CD14-positive monocyte (primary cell): ENCODE results near the gene ZRANB1. TPM values are rescaled to one million over a fixed set of nuclear protein-coding genes. Genes with fewer than 3 reads are reported as not detected.
A peak's percentile ranks its signal among the peaks of the same experiment; 100 is the strongest.

Experiments
- DNase-seq, 3 donors: peaks; one replicate each; pipeline ENCODE4 v3.0.0-alpha.2; 2011 to 2022
- H2AFZ ChIP-seq: 2 replicates; pipeline ENCODE4 v1.6.0; 2012; ENCODE audit warnings: mild to moderate bottlenecking, low read depth, low read length, inconsistent platforms; ENCODE audit not compliant: insufficient read depth, poor library complexity, severe bottlenecking
- H3K27ac ChIP-seq, 2 donors: 1 replicate in 1 of 2; 2 replicates in 1 of 2; pipeline ENCODE4 v1.5.1; 2012 to 2013; ENCODE audit warnings: low read length in 2 of 2, control low read depth in 1 of 2, inconsistent platforms in 1 of 2, low read depth in 1 of 2, mild to moderate bottlenecking in 1 of 2
- H3K27me3 ChIP-seq, 2 donors: one replicate each; pipeline versions ENCODE4 v1.6.0 to v1.6.1; 2011 to 2013; ENCODE audit warnings: low read length in 2 of 2; ENCODE audit not compliant: control insufficient read depth in 2 of 2, insufficient read depth in 2 of 2
- H3K36me3 ChIP-seq, 2 donors: replicated peaks in 1 of 2; 1 replicate in 1 of 2; 2 replicates in 1 of 2; pipeline versions ENCODE4 v1.5.1 to v1.6.1; 2012 to 2013; ENCODE audit warnings: low read length in 2 of 2, control low read depth in 1 of 2, inconsistent platforms in 1 of 2, mild to moderate bottlenecking in 1 of 2; ENCODE audit not compliant: insufficient read depth in 2 of 2, control insufficient read depth in 1 of 2
- H3K4me1 ChIP-seq, 2 donors: 1 replicate in 1 of 2; 2 replicates in 1 of 2; pipeline versions ENCODE4 v1.5.1 to v1.6.1; 2012 to 2013; ENCODE audit warnings: low read length in 2 of 2, control low read depth in 1 of 2, inconsistent platforms in 1 of 2, mild to moderate bottlenecking in 1 of 2, moderate library complexity in 1 of 2; ENCODE audit not compliant: insufficient read depth in 2 of 2, control insufficient read depth in 1 of 2
- H3K4me2 ChIP-seq: replicated peaks from 2 replicates; pipeline ENCODE3; 2012; ENCODE audit warnings: low read length, moderate library complexity, mild to moderate bottlenecking; ENCODE audit not compliant: poor library complexity, severe bottlenecking; ENCODE audit errors: extremely low read depth
- H3K4me3 ChIP-seq, 3 experiments: fragments of 200-600 bp in 1 of 3; sonication (generic) in 1 of 3; replicated peaks in 1 of 3; 1 replicate in 2 of 3; 2 replicates in 1 of 3; pipeline ENCODE4 v1.5.1; 2011 to 2013; ENCODE audit warnings: low read length in 3 of 3, mild to moderate bottlenecking in 3 of 3, control low read depth in 2 of 3, low read depth in 2 of 3, inconsistent platforms in 1 of 3, moderate library complexity in 1 of 3
- H3K79me2 ChIP-seq: 2 replicates; pipeline ENCODE4 v1.6.0; 2012; ENCODE audit warnings: mild to moderate bottlenecking, control low read depth, inconsistent platforms, low read length, moderate library complexity; ENCODE audit not compliant: insufficient read depth
- H3K9ac ChIP-seq: 2 replicates; pipeline ENCODE4 v1.6.0; 2017; ENCODE audit warnings: low read length, mild to moderate bottlenecking; ENCODE audit not compliant: insufficient read depth, poor library complexity, severe bottlenecking
- H3K9me3 ChIP-seq, 2 donors: replicated peaks in 1 of 2; 1 replicate in 1 of 2; 2 replicates in 1 of 2; pipeline versions ENCODE4 v1.5.1 to v1.6.1; 2012 to 2013; ENCODE audit warnings: low read length in 2 of 2, control low read depth in 1 of 2; ENCODE audit not compliant: control insufficient read depth in 1 of 2, insufficient read depth in 1 of 2
- H4K20me1 ChIP-seq: 2 replicates; pipeline ENCODE4 v1.6.0; 2012; ENCODE audit warnings: mild to moderate bottlenecking, low read length, control low read depth, moderate library complexity; ENCODE audit not compliant: insufficient read depth
- H3K27ac Mint-ChIP-seq, 7 donors: one replicate each; pipeline ENCODE4 v1.8.0; 2020; ENCODE audit warnings: mild to moderate bottlenecking in 7 of 7, mixed read lengths in 7 of 7, moderate library complexity in 6 of 7, inconsistent platforms in 2 of 7
- H3K27me3 Mint-ChIP-seq, 3 donors: one replicate each; pipeline ENCODE4 v1.8.0; 2021 to 2022; ENCODE audit warnings: low read depth in 3 of 3, mild to moderate bottlenecking in 3 of 3, mixed read lengths in 3 of 3, moderate library complexity in 3 of 3, inconsistent platforms in 1 of 3
- H3K36me3 Mint-ChIP-seq, 2 donors: one replicate each; pipeline ENCODE4 v1.8.0; 2020; ENCODE audit warnings: mixed read lengths in 2 of 2, inconsistent platforms in 1 of 2, mild to moderate bottlenecking in 1 of 2
- H3K4me1 Mint-ChIP-seq: one replicate; pipeline ENCODE4 v1.8.0; 2020; ENCODE audit warnings: mild to moderate bottlenecking, mixed read lengths
- H3K4me3 Mint-ChIP-seq, 2 donors: one replicate each; pipeline ENCODE4 v1.8.0; 2020; ENCODE audit warnings: mild to moderate bottlenecking in 2 of 2, mixed read lengths in 2 of 2, moderate library complexity in 1 of 2
- H3K9me3 Mint-ChIP-seq, 7 donors: one replicate each; pipeline ENCODE4 v1.8.0; 2020 to 2022; ENCODE audit warnings: mixed read lengths in 7 of 7, mild to moderate bottlenecking in 6 of 7, moderate library complexity in 6 of 7, inconsistent platforms in 2 of 7
- WGBS: methylation state at CpG from one replicate; pipeline ENCODE4 v1.1.5; 2013; ENCODE audit warnings: missing lambda C conversion rate; ENCODE audit not compliant: insufficient coverage; 5-methylcytosine and 5-hydroxymethylcytosine counted together
- intact Hi-C, 2 donors: fragments of 100-400 bp; cut with micrococcal nuclease; formaldehyde crosslinking; loops; one replicate each; pipeline versions ENCODE4 v1.15.0 to v1.15.1; 2023
- polyA plus RNA-seq, 3 donors: library from polyadenylated mRNA; depleted of rRNA in 1 of 3; unstranded in 2 of 3; stranded (reverse) in 1 of 3; fragments of 300-500 nt in 2 of 3; fragments of >200 nt in 1 of 3; fragmentation: Illumina TruSeq in 2 of 3; gene quantifications; 1 replicate in 2 of 3; 2 replicates in 1 of 3; pipeline ENCODE4 v1.2.3, GENCODE V29; 2012 to 2021
- TF ChIP-seq, protein P1 (sequence below): fragments of 200-600 bp; IDR thresholded peaks from one replicate; pipeline ENCODE4 v1.8.0; 2022; ENCODE audit warnings: antibody characterized with exemption, mild to moderate bottlenecking

ZRANB1 gene
- polyA plus RNA-seq, 3 donors: 2.7 to 5.6 (median 3.1) TPM

DNA sequence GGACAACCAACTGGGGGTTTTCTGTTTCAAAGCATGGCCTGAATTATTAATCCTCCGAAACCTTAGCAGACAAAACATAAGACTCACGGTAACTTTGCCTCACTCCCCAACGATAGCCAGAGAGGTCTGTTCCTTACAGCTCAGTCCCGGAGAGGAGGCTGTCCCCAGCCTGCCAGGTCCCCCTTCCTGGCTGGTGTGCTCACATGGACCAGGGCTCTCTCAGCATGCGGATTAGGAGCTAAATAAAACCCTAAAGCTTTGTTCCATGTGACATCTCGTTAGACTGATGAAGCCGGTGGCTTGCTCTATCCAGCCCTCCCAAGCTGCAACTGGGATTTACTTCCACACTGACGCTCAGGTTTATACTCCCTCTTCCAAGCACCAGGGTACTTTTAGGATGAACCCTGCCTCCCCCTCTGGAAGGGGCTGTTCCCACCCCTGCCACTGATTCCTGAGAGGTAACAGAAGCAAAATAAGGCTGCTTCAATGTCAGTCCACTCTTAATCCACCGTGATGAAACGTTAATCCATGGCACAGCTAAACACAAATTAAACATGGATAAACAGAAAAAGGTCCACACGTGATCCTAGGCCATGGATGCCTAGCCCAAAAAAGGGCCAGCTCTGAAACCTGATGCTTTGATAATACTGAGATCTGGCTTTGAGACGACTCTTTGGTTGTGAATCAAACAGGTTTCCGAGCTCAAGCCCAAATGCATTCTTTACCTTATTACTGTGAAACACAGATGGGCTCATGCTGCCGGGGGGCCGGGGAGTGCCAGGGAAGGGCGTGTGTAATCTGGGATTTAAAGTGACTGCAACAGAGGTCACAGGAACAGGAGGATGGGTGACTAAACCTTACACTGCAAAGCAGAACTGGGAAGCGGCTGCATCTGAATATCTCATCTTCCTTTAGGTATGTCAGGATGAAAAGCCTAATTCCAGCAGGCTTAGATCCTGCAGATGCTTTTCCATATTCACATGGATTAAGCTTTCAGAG is 86.2 kb downstream of the ZRANB1 start:
- H3K4me3 Mint-ChIP-seq: no peak overlapping the region
- Histone ChIP-seq H3K4me2 (no peak overlapping the region), H3K36me3 (peaks cover 40 to 95% of the 10 kb centered on the region in 2 donors), H3K4me1 (no peaks in the 10 kb centered on the region), H3K4me3 (no peak overlapping the region), H3K27me3 (no peaks in the 10 kb centered on the region), H4K20me1 (peaks cover 99% of the 10 kb centered on the region), H3K9ac (no peak overlapping the region), H3K9me3 (no peaks in the 10 kb centered on the region), H3K27ac (peak overlapping the region in 1 of 2 donors; percentile 26), H2AFZ (no peak overlapping the region), H3K79me2 (peaks cover 99% of the 10 kb centered on the region)
- intact Hi-C loops: no loop called here
- TF ChIP-seq, protein P1, sequence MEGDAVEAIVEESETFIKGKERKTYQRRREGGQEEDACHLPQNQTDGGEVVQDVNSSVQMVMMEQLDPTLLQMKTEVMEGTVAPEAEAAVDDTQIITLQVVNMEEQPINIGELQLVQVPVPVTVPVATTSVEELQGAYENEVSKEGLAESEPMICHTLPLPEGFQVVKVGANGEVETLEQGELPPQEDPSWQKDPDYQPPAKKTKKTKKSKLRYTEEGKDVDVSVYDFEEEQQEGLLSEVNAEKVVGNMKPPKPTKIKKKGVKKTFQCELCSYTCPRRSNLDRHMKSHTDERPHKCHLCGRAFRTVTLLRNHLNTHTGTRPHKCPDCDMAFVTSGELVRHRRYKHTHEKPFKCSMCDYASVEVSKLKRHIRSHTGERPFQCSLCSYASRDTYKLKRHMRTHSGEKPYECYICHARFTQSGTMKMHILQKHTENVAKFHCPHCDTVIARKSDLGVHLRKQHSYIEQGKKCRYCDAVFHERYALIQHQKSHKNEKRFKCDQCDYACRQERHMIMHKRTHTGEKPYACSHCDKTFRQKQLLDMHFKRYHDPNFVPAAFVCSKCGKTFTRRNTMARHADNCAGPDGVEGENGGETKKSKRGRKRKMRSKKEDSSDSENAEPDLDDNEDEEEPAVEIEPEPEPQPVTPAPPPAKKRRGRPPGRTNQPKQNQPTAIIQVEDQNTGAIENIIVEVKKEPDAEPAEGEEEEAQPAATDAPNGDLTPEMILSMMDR: no peak
- DNase-seq: no peak
- H3K27ac Mint-ChIP-seq: peak overlapping the region in 2 of 7 donors; percentile 21 to 37
- peaks cover 60 to 86% of the 10 kb centered on the region in 2 donors for H3K36me3 Mint-ChIP-seq
- 96% methylated on average over 13 of the region's 17 CpGs for WGBS
- peaks cover 0 to 1% (median 0%) of the 10 kb centered on the region in 7 donors for H3K9me3 Mint-ChIP-seq
- H3K4me1 Mint-ChIP-seq: no peaks in the 10 kb centered on the region
- no peaks in the 10 kb centered on the region for H3K27me3 Mint-ChIP-seq

DNA sequence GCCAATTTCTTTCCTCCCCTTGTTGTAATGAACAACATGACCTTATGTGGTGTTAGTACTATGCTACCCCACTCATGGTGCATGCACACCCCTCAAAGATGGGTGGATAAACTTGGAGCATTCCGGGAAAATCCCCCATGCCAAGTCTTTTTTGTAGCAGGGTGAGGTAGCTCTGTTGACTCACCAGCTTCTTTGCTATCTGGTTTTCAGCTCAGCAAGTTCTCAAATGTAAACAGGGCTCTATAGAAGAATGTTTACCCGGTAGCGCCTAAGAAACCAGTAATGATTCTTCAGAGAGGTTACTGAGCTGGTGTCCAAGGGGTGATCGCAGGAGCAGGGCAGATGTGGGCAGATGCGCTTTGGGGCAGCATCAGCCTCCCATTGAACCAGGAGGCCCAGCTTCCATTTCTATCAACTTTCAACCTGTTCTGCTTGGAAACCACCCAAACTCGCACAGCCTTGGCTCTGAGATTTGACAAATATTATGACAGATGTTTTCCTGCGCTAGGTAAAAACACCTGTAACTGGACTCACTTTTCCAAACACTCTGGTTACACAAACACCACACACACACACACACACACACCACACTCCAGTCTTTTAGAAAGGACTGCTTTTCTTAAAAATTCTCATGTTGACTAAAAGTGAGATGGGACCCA is 87.8 kb downstream of the ZRANB1 start:
- no peak overlapping the region for H3K9ac ChIP-seq
- peaks cover 55 to 80% of the 10 kb centered on the region in 2 donors for H3K36me3 Mint-ChIP-seq
- H3K36me3 ChIP-seq: peaks cover 46 to 95% of the 10 kb centered on the region in 2 donors
- WGBS: 96% methylated on average over 3 of the region's 7 CpGs
- TF ChIP-seq, protein P1: no peak
- no peaks in the 10 kb centered on the region for H3K4me1 ChIP-seq
- H3K4me1 Mint-ChIP-seq: no peaks in the 10 kb centered on the region
- peak overlapping the region in 1 of 7 donors; percentile 65 for H3K27ac Mint-ChIP-seq
- H3K27me3 Mint-ChIP-seq: no peaks in the 10 kb centered on the region
- no peak for DNase-seq
- H3K27ac ChIP-seq: no peak overlapping the region
- H3K9me3 Mint-ChIP-seq: peaks cover 0 to 1% (median 0%) of the 10 kb centered on the region in 7 donors
- no peak overlapping the region for H3K4me3 Mint-ChIP-seq
- peaks cover 99% of the 10 kb centered on the region for H3K79me2 ChIP-seq
- H3K4me2 ChIP-seq: no peak overlapping the region
- no peaks in the 10 kb centered on the region for H3K9me3 ChIP-seq
- no peak overlapping the region for H2AFZ ChIP-seq
- H3K27me3 ChIP-seq: no peaks in the 10 kb centered on the region
- H4K20me1 ChIP-seq: peaks cover 99% of the 10 kb centered on the region
- intact Hi-C loops: no loop called here
- no peak overlapping the region for H3K4me3 ChIP-seq
